ENCODE results near the gene LBX2. TPM values are rescaled to one million over a fixed set of nuclear protein-coding genes. Genes with fewer than 3 reads are reported as not detected.

Gene LBX2
- total RNA-seq, 1 experiment from 2014 or later, result 1.2 TPM

DNA sequence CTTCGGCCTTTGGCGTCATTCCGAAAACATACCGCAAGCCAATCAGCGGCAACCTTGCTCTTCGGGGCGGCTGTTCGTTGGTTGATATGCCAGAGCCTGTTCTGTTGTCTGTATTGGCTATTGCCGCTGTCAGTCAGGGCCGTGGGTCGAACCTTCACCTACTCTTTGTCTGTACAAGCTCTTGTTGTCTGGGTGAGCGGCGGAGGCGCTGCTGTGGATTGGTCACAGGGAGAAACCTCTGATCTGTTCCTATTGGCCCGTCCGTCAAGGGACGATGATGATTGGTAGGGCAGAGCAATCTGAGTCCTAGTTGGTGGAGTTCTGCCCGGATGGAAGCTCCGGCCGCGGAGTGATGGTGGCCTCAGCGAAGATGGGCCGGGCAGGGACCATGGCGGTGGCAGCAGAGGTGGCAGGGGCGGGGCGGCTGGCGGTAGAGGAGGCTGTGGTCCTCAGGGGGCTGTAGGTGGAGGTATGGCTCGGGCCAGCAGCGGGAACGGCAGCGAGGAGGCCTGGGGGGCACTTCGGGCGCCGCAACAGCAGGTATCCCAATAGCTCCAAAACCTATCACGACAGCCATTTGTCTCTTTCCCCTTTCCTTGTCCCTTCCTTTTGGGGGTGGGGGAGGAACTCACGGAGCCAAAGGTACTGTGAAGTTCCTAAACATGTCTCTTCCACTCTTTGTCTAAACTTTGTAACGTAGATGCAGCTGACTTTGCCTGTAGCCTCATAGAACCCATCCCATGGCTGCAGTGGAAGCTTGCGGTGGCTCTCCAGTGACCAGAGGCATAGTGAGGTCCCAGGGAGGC, 41.1 kb downstream of the LBX2 start, which contains the start of gene WBP1:
WBP1 (plus strand) TSS at position 307 of the 806 bp plus-strand sequence; CDS start at position 472, 165 bp downstream.
- DNase-seq (ENCODE audit: low read depth), result peak; percentile 100

DNA sequence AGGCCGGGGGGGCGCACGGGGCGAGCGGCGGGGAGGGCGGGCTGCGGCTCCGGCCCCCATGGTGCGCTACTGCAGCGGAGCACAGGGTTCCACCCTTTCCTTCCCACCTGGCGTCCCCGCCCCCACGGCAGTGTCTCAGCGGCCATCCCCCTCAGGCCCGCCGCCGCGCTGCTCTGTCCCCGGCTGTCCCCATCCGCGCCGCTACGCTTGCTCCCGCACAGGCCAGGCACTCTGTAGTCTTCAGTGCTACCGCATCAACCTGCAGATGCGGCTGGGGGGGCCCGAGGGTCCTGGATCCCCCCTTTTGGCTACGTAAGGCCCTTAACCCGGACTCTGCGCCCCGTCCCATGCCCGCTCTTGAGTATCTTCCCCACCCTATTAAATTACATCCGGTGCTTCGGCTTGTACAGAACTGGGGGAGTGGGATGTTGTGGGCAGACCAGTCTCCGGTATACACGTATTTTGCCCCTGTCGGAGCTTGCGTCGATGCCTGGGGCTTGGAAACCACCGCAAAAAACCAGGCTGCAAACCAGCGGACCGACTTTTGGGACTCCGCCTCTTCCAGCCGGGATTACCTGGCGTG, 41.8 kb downstream of the LBX2 start:
- no peak for DNase-seq (ENCODE audit: low read depth)

DNA sequence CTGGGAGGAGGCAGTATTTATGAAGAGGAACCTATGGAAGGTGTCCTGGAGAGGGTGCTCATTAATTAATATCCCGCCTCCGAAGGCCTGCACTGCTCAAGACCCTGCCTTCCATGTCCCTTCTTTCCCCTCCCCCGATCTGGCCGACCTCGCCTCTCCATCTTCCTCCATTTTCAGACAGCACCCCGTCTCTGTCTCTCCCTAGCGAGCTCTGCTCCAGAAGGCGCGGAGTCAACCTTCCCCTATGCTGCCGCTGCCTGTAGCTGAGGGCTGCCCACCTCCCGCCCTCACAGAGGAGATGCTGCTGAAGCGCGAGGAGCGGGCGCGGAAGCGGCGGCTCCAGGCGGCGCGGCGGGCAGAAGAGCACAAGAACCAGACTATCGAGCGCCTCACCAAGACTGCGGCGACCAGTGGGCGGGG, 42.3 kb downstream of the LBX2 start:
- DNase-seq (ENCODE audit: low read depth), result no peak

DNA sequence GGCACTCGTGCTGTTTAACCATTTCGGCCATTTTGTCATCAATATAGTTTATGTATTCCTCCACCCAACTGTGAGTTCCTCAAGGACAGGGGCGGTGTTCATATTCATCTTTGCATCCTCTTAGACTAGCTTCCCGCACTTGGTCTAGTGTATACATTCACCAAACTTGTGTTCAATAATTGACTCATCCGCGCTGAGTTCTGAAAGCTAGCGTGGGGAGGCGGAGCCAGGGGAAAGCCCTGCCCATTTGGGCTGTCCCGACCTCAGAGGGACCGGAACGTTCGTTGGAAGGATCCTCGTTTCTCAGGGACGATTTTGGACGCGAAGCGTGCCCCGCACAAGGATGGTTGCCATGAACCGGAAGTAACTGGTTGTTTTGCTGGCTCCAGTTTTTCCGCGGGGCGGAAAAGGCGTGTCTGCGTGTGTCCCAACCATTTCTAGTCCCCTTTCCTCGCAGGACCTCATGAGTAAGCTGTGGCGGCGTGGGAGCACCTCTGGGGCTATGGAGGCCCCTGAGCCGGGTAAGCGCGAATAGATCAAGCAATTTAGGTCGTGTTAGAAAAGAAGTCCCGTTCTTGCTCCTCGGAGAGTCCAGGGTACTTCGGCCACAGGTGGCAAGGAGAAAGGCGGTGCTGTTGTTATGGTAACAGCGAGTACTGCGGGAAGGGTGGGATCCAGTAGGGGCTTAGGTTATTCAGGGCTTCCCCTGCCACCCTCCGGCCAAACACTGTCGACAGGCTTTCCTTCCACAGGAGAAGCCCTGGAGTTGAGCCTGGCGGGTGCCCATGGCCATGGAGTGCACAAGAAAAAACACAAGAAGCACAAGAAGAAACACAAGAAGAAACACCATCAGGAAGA, 44.5 kb downstream of the LBX2 start, which contains the start of gene INO80B:
INO80B (plus strand) TSS at position 434 of the 858 bp plus-strand sequence; CDS start at position 464, 30 bp downstream.
- DNase-seq (ENCODE audit: low read depth), result peak; percentile 97

DNA sequence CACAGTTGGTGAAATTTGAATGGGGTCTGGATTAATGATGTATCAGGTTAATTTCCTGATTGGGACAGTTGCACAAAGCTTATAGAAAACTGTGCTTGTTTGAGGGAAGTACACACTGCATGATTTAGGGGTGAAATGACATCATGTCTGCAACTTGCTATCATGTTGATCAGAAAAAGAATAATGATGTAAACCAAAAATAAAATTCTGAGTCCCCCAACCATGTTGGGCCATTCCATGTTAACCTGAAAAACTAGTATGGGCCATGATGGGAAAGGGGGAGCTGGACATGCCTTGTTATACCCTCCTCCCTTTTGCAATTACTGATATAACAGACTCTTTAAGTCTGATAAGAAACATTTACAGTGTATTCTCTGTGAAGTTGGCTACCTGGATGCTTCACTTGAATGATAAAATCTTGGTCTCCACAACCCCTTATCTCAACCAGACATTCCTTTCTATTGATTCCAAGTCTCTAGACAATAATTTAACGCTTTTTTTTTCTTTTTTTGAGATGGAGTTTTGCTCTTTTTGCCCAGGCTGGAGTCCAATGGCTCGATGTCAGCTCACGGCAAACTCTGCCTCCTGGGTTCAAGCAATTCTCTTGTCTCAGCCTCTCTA, 48.7 kb downstream of the LBX2 start:
- DNase-seq (ENCODE audit: low read depth), result no peak

DNA sequence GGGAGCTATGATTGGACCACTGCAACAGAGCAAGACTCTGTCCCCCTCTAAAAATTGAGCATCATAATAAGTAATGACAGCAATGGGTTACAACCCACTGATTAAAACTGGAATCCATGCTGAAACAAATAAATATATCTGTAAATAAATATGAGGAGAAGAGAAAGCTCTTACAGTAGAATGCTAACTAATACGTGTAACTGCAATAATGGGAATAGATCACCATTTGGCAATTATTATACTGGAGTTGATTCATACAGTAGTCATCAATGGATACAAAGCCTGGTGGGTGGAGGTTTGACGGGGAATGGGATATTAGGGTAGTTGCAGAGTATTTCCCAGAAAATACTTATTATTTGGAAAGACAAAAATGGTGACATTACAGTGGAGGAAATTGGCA, 50.6 kb downstream of the LBX2 start:
- DNase-seq (ENCODE audit: low read depth), result no peak

Other genes with a start within 250 kb of the LBX2 start
- 0.11 TPM in 1 of 2 replicates, not detected in the other for gene SLC4A5, start 156.2 kb downstream of the LBX2 start, total RNA-seq (2014; rRNA removed)
- gene DCTN1, start 119.3 kb downstream of the LBX2 start, total RNA-seq (2014; rRNA removed), result 117 and 126 TPM in 2 replicates
- 0.63 and 1.5 TPM in 2 replicates for gene C2orf81, start 78.0 kb downstream of the LBX2 start, total RNA-seq (2014; rRNA removed)
- 40.0 and 55.8 TPM in 2 replicates for gene WDR54, start 77.9 kb downstream of the LBX2 start, total RNA-seq (2014; rRNA removed)
- 36.2 and 51.4 TPM in 2 replicates for gene RTKN, start 57.7 kb downstream of the LBX2 start, total RNA-seq (2014; rRNA removed)
- gene INO80B, start 44.5 kb downstream of the LBX2 start, total RNA-seq (2014; rRNA removed), result 5.6 and 23.2 TPM in 2 replicates
- 58.6 and 65.4 TPM in 2 replicates for gene WBP1, start 41.2 kb downstream of the LBX2 start, total RNA-seq (2014; rRNA removed)
- 40.8 and 41.6 TPM in 2 replicates for gene MOGS, start 34.2 kb downstream of the LBX2 start, total RNA-seq (2014; rRNA removed)
- gene MRPL53, start 26.9 kb downstream of the LBX2 start, total RNA-seq (2014; rRNA removed), result 23.7 and 26.7 TPM in 2 replicates
- 13.1 and 13.7 TPM in 2 replicates for gene CCDC142, start 16.6 kb downstream of the LBX2 start, total RNA-seq (2014; rRNA removed)
- 22.4 and 24.2 TPM in 2 replicates for gene TTC31, start 16.5 kb downstream of the LBX2 start, total RNA-seq (2014; rRNA removed)
- 29.4 and 29.6 TPM in 2 replicates for gene PCGF1, start 8.1 kb upstream of the LBX2 start, total RNA-seq (2014; rRNA removed)
- 0.46 and 1.1 TPM in 2 replicates for gene TLX2, start 14.8 kb upstream of the LBX2 start, total RNA-seq (2014; rRNA removed)
- not detected in 2 replicates for gene DQX1, start 26.6 kb upstream of the LBX2 start, total RNA-seq (2014; rRNA removed)
- 140 TPM in 2 replicates for gene AUP1, start 30.1 kb upstream of the LBX2 start, total RNA-seq (2014; rRNA removed)
- 40.9 and 43.2 TPM in 2 replicates for gene HTRA2, start 30.3 kb upstream of the LBX2 start, total RNA-seq (2014; rRNA removed)
- 9.9 and 11.7 TPM in 2 replicates for gene LOXL3, start 54.3 kb upstream of the LBX2 start, total RNA-seq (2014; rRNA removed)
- 25.1 and 33.5 TPM in 2 replicates for gene DOK1, start 55.1 kb upstream of the LBX2 start, total RNA-seq (2014; rRNA removed)
- gene M1AP, start 148.7 kb upstream of the LBX2 start, total RNA-seq (2014; rRNA removed), result 0.06 TPM in 1 of 2 replicates, not detected in the other
- 8.8 and 11.3 TPM in 2 replicates for gene SEMA4F, start 154.6 kb upstream of the LBX2 start, total RNA-seq (2014; rRNA removed)

All from LHCN-M2 (cell line).